ENCODE data around the gene THSD7B.

DNA sequence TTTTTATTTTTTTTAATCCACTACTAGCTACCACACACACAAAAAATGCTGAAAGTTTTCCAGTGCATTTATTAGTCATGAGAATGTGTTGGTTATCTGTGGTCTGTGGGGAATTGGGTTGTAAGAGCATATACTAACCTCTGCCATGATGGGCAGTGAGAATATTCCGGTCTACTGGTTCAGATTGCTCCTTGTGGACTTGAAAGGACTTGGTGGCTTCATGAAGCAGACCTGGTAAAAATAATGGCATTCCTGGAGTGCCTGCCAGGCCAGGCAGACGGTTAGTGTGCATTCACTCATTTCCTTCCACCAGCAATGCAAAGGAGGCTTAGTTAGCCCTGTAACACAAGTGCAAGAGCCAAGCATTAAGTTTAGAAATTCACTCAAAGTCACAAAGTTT lies 150.8 kb downstream of the THSD7B start:
- TF ChIP-seq, protein P1, sequence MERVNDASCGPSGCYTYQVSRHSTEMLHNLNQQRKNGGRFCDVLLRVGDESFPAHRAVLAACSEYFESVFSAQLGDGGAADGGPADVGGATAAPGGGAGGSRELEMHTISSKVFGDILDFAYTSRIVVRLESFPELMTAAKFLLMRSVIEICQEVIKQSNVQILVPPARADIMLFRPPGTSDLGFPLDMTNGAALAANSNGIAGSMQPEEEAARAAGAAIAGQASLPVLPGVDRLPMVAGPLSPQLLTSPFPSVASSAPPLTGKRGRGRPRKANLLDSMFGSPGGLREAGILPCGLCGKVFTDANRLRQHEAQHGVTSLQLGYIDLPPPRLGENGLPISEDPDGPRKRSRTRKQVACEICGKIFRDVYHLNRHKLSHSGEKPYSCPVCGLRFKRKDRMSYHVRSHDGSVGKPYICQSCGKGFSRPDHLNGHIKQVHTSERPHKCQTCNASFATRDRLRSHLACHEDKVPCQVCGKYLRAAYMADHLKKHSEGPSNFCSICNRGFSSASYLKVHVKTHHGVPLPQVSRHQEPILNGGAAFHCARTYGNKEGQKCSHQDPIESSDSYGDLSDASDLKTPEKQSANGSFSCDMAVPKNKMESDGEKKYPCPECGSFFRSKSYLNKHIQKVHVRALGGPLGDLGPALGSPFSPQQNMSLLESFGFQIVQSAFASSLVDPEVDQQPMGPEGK (CRISPR knock-in tag; IDR thresholded peaks at IDR 0.05; ENCODE audit: borderline replicate concordance), result no peak
- no peak for TF ChIP-seq ISL1 (CRISPR knock-in tag; IDR thresholded peaks at IDR 0.05)

All from SK-N-SH treated with all-trans-retinoic acid at 6 μM for 48 hours (cell line).